ENCODE measurements around the gene UGT3A2.
A peak's percentile ranks its signal among the peaks of the same experiment; 100 is the strongest.

Gene UGT3A2

GRCh38 chr5:36066540-36067210 is at the start of gene UGT3A2:
Gene UGT3A2 (minus strand): TSS chr5:36066882. CDS start chr5:36066789, 93 bp downstream.
- no peak for DNase-seq

GRCh38 chr5:36111238-36111637 is 44.6 kb upstream of the UGT3A2 start:
- peak; percentile 58 for DNase-seq

GRCh38 chr5:36108758-36109460 is 42.2 kb upstream of the UGT3A2 start:
- peak; percentile 4 for DNase-seq

GRCh38 chr5:36105819-36106218 is 39.1 kb upstream of the UGT3A2 start:
- DNase-seq = no peak

GRCh38 chr5:36099748-36100147 is 33.1 kb upstream of the UGT3A2 start:
- no peak for DNase-seq

- DNase-seq = no peak
Measured at GRCh38 chr5:36096486-36096885, 29.8 kb upstream of the UGT3A2 start.

GRCh38 chr5:36089989-36090388 is 23.3 kb upstream of the UGT3A2 start:
- peak; percentile 78 for DNase-seq

GRCh38 chr5:36079200-36079781 is 12.6 kb upstream of the UGT3A2 start:
- peak; percentile 72 for DNase-seq

GRCh38 chr5:36078430-36078829 is 11.7 kb upstream of the UGT3A2 start:
- DNase-seq = no peak

- DNase-seq = peak; percentile 57
Measured at GRCh38 chr5:36073595-36074216, 7.0 kb upstream of the UGT3A2 start.

- no peak for DNase-seq
Measured at GRCh38 chr5:36070687-36071571, 4.2 kb upstream of the UGT3A2 start.

GRCh38 chr5:36068751-36069281 is 2.1 kb upstream of the UGT3A2 start:
- DNase-seq = no peak

- no peak for DNase-seq
Measured at GRCh38 chr5:36066001-36066539, 612 bp downstream of the UGT3A2 start.

- peak; percentile 35 for DNase-seq
Measured at GRCh38 chr5:36060420-36060887, 6.2 kb downstream of the UGT3A2 start.

GRCh38 chr5:36059571-36060419 is 6.9 kb downstream of the UGT3A2 start:
- no peak for DNase-seq

GRCh38 chr5:36058776-36059175 is 7.9 kb downstream of the UGT3A2 start:
- no peak for DNase-seq

- no peak for DNase-seq
Measured at GRCh38 chr5:36057386-36057785, 9.3 kb downstream of the UGT3A2 start.

GRCh38 chr5:36056422-36056821 is 10.3 kb downstream of the UGT3A2 start:
- DNase-seq = no peak

GRCh38 chr5:36055984-36056383 is 10.7 kb downstream of the UGT3A2 start:
- DNase-seq = no peak

- DNase-seq = peak; percentile 33
Measured at GRCh38 chr5:36054647-36055046, 12.0 kb downstream of the UGT3A2 start.

- no peak for DNase-seq
Measured at GRCh38 chr5:36052538-36052937, 14.1 kb downstream of the UGT3A2 start.
